KMS-11 (cell line): Measurements from ENCODE around the gene ADISSP.

ENCODE experiments used
- H2AFZ ChIP-seq: fragments of 200-600 bp; sonication (generic); 2 replicates; pipeline ENCODE4 v1.6.1; 2016; ENCODE audit warnings: antibody characterized with exemption, mixed run types, low read depth
- H3K27ac ChIP-seq: fragments of 200-600 bp; sonication (generic); 2 replicates; pipeline ENCODE4 v1.6.1; 2016; ENCODE audit warnings: mild to moderate bottlenecking, mixed run types
- H3K27me3 ChIP-seq: fragments of 200-600 bp; sonication (generic); 2 replicates; pipeline ENCODE4 v1.6.1; 2017; ENCODE audit warnings: mild to moderate bottlenecking, low read depth, mixed run types, moderate library complexity; ENCODE audit not compliant: insufficient read depth
- H3K36me3 ChIP-seq: fragments of 200-600 bp; sonication (generic); 2 replicates; pipeline ENCODE4 v1.6.1; 2017; ENCODE audit warnings: mild to moderate bottlenecking, mixed run types; ENCODE audit not compliant: insufficient read depth
- H3K4me1 ChIP-seq: fragments of 200-600 bp; sonication (generic); 2 replicates; pipeline ENCODE4 v1.6.1; 2016; ENCODE audit warnings: mild to moderate bottlenecking, low read depth, mixed run types; ENCODE audit not compliant: poor library complexity, severe bottlenecking
- H3K4me2 ChIP-seq: fragments of 200-600 bp; sonication (generic); 2 replicates; pipeline ENCODE4 v1.7.0; 2016; ENCODE audit warnings: mild to moderate bottlenecking, mixed run types
- H3K4me3 ChIP-seq: fragments of 200-600 bp; sonication (generic); IDR thresholded peaks from 2 replicates; pipeline ENCODE4 v1.6.1; 2017; ENCODE audit warnings: low read depth, low read length, mixed read lengths; ENCODE audit not compliant: insufficient read depth
- H3K79me2 ChIP-seq: fragments of 200-600 bp; sonication (generic); 2 replicates; pipeline ENCODE4 v1.6.1; 2016; ENCODE audit warnings: low read depth, mixed run types; ENCODE audit not compliant: insufficient read depth
- H3K9ac ChIP-seq: fragments of 200-600 bp; sonication (generic); 2 replicates; pipeline ENCODE4 v1.6.1; 2016; ENCODE audit warnings: mild to moderate bottlenecking, mixed run types
- H4K20me1 ChIP-seq: fragments of 200-600 bp; sonication (generic); 2 replicates; pipeline ENCODE4 v1.6.1; 2016; ENCODE audit warnings: mild to moderate bottlenecking, mixed run types; ENCODE audit not compliant: insufficient read depth
- TF ChIP-seq, protein P1 (sequence below): fragments of 200-600 bp; sonication (generic); conservative IDR thresholded peaks from 2 replicates; pipeline ENCODE4 v1.6.1; 2017; ENCODE audit warnings: low read depth, mild to moderate bottlenecking, antibody characterized with exemption, low read length, moderate library complexity, mixed read lengths

The ADISSP gene

DNA sequence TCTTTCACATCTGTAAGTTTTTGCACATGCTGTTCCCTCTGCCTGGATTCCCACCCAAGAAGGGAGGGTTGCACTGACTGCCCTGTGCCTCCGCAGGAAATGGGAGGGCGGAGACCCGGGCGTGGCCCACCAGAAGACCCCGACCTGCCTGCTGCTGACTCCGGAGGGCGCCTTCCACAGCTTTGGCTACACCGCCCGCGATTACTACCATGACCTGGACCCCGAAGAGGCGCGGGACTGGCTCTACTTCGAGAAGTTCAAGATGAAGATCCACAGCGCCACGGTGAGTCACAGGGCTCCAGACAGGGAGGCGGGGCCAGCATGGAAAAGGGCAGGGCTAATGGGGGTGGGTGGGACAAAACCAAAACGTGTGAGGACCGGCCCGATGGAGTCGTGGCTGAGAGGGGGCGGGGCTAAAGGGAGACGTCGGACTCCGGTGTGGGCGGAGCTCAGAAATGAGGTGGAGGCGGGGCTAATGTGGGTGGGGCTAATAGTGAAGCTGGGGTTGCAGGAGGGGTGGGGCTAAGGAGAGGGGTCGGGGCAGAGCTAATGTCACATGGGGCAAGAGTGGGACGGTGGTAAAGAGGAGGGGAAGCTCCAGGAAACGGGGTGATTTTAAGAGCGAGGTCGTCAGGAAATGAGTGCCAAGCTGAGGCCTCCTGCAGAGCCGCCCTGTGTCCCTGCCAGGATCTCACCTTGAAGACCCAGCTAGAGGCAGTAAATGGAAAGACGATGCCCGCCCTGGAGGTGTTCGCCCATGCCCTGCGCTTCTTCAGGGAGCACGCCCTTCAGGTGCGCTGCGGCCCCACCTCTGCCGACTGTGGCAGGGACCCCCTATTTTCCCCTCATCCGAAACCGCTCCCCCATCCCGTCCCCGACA is 22.5 kb downstream of the ADISSP start:
- Histone ChIP-seq H3K4me1 (no peaks in the 10 kb centered on the region), H2AFZ (no peak overlapping the region; the same call in 1 of the 2 replicates), H4K20me1 (no peaks in the 10 kb centered on the region), H3K4me2 (no peak overlapping the region), H3K27me3 (no peaks in the 10 kb centered on the region), H3K9ac (no peak overlapping the region), H3K4me3 (no peak overlapping the region), H3K36me3 (no peaks in the 10 kb centered on the region), H3K79me2 (no peaks in the 10 kb centered on the region), H3K27ac (no peak overlapping the region)
- TF ChIP-seq, protein P1, sequence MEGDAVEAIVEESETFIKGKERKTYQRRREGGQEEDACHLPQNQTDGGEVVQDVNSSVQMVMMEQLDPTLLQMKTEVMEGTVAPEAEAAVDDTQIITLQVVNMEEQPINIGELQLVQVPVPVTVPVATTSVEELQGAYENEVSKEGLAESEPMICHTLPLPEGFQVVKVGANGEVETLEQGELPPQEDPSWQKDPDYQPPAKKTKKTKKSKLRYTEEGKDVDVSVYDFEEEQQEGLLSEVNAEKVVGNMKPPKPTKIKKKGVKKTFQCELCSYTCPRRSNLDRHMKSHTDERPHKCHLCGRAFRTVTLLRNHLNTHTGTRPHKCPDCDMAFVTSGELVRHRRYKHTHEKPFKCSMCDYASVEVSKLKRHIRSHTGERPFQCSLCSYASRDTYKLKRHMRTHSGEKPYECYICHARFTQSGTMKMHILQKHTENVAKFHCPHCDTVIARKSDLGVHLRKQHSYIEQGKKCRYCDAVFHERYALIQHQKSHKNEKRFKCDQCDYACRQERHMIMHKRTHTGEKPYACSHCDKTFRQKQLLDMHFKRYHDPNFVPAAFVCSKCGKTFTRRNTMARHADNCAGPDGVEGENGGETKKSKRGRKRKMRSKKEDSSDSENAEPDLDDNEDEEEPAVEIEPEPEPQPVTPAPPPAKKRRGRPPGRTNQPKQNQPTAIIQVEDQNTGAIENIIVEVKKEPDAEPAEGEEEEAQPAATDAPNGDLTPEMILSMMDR: no peak

DNA sequence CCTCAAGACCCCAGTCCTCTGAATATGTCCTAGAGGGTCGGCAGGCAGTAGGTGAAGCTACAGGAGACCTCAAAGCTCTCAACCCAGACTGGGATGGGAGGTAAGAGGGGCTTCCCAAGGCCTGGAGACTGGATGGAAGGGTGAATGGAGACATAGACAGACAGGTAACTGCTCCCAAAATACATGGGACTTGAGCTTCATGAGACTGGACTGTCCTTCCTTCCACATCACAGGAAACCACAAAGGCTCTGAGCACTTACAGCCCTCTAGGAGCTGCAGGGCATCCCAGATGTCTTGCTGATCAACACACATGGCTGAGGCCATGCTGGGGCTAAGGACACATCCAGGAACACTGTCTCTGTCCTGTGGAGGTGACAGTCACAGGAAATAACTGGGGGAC is 23.5 kb downstream of the ADISSP start:
- H3K4me2 ChIP-seq: no peak overlapping the region
- H3K27me3 ChIP-seq: no peaks in the 10 kb centered on the region
- no peaks in the 10 kb centered on the region for H3K4me1 ChIP-seq
- no peak overlapping the region for H3K4me3 ChIP-seq
- H2AFZ ChIP-seq: no peak overlapping the region
- no peaks in the 10 kb centered on the region for H3K36me3 ChIP-seq
- no peaks in the 10 kb centered on the region for H4K20me1 ChIP-seq
- TF ChIP-seq, protein P1: no peak
- no peaks in the 10 kb centered on the region for H3K79me2 ChIP-seq
- H3K9ac ChIP-seq: no peak overlapping the region
- no peak overlapping the region for H3K27ac ChIP-seq

DNA sequence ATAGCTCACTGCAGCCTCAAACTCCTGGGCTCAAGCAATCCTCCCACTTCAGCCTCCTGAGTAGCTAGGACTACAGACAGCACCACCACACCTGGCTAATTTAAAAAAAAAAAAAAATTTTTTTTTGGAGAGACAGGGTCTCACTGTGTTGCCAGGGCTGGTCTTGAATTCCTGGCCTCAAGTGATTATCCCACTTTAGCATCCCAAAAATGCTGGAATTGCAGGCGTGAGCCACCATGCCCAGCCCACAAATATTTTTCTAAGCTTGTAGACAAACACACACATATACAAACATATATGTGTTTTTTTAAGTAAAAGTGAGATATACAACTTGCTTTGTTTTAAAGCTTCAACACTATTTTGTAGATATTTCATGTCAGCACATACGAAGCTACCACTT is 24.3 kb downstream of the ADISSP start:
- H3K9ac ChIP-seq: no peak overlapping the region
- H3K27me3 ChIP-seq: no peaks in the 10 kb centered on the region
- no peaks in the 10 kb centered on the region for H3K36me3 ChIP-seq
- no peak overlapping the region for H3K27ac ChIP-seq
- no peaks in the 10 kb centered on the region for H4K20me1 ChIP-seq
- no peaks in the 10 kb centered on the region for H3K4me1 ChIP-seq
- H3K4me2 ChIP-seq: no peak overlapping the region
- H3K79me2 ChIP-seq: no peaks in the 10 kb centered on the region
- no peak overlapping the region for H2AFZ ChIP-seq
- TF ChIP-seq, protein P1: no peak
- H3K4me3 ChIP-seq: no peak overlapping the region

DNA sequence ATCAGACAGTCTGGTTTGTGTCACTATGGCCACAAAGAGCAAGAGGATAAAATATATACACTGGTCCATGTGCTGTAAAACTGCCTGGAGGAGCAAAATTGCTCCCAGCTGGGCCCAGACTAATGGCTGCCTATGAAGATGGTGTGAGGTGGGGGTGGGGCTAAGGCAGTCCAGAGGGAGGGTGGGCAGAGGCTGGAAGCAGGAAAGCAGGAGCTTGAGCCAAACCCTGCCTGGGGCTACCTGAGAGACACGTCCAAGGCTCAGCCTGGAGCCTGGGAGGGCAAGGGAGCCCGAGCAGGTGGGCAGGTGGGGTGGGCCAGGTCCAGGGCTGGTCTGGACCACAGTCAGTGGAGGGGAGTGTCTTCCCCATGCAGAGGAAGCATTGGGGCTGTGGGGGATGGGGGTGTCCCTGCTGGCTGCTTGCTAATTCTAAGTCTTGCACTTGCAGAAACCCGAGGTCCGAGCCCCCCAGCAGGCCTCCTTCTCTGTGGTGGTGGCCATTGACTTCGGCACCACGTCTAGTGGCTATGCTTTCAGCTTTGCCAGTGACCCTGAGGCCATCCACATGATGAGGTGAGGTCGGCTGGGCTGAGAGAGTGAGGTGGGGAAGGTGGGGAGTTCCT is 25.6 kb downstream of the ADISSP start:
- H3K27ac ChIP-seq: no peak overlapping the region
- no peaks in the 10 kb centered on the region for H3K4me1 ChIP-seq
- no peaks in the 10 kb centered on the region for H3K79me2 ChIP-seq
- H3K27me3 ChIP-seq: no peaks in the 10 kb centered on the region
- H3K4me2 ChIP-seq: no peak overlapping the region
- no peak overlapping the region for H3K4me3 ChIP-seq
- no peaks in the 10 kb centered on the region for H4K20me1 ChIP-seq
- no peak overlapping the region for H3K9ac ChIP-seq
- H3K36me3 ChIP-seq: no peaks in the 10 kb centered on the region
- TF ChIP-seq, protein P1: no peak
- no peak overlapping the region for H2AFZ ChIP-seq
